ENCODE data around the gene JAM3.

Gene JAM3

DNA sequence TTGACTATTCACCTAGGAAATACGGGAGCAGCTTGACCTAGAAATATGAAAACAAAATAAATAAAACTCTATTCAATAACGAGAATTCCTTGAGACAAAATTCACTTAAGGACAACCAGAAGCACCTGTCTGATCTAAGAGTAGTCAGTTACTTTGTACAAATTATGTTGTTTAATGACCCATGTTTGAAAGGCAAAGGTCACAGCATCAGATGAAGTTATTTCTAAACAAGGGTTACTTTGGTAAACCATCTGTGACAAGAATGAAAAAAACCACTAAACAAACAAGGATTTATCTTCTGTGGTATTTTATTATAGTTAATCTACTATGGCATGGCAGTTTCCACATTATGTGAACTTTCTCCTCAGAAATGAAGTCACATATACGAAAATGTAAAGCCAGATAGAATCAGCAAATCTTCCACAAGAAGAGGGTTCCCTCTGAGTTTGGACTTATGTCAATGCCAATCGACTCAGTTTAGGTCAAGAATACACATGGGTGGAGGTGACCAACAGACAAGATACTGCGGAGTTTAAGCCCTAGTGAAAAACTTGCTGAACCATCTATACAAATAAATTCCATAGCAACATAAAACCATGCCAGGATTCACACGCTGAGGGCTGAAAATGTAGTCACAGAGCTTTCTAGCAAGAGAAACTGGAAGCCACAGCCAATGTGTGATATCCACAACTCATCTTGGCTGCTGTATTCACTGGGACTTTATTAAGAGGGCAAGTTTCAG lies 101.5 kb downstream of the JAM3 start:
- ATAC-seq (ENCODE audit: low read depth) (no peak), DNase-seq (ENCODE audit: low spot score) (no peak)
- Histone ChIP-seq H3K4me3 (ENCODE audit: severe bottlenecking) (no peak overlapping the region), H3K27ac (ENCODE audit: poor library complexity, severe bottlenecking) (no peak overlapping the region), H3K36me3 (ENCODE audit: low read depth) (peaks cover 48% of the 10 kb centered on the region), H3K4me1 (ENCODE audit: insufficient read depth, poor library complexity, severe bottlenecking) (no peaks in the 10 kb centered on the region), H3K9me3 (ENCODE audit: severe bottlenecking) (no peaks in the 10 kb centered on the region), H3K27me3 (ENCODE audit: insufficient read depth, poor library complexity, severe bottlenecking) (no peaks in the 10 kb centered on the region)
- TF ChIP-seq, protein P1, sequence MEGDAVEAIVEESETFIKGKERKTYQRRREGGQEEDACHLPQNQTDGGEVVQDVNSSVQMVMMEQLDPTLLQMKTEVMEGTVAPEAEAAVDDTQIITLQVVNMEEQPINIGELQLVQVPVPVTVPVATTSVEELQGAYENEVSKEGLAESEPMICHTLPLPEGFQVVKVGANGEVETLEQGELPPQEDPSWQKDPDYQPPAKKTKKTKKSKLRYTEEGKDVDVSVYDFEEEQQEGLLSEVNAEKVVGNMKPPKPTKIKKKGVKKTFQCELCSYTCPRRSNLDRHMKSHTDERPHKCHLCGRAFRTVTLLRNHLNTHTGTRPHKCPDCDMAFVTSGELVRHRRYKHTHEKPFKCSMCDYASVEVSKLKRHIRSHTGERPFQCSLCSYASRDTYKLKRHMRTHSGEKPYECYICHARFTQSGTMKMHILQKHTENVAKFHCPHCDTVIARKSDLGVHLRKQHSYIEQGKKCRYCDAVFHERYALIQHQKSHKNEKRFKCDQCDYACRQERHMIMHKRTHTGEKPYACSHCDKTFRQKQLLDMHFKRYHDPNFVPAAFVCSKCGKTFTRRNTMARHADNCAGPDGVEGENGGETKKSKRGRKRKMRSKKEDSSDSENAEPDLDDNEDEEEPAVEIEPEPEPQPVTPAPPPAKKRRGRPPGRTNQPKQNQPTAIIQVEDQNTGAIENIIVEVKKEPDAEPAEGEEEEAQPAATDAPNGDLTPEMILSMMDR (IDR thresholded peaks at IDR 0.05; ENCODE audit: poor library complexity, severe bottlenecking), result no peak

DNA sequence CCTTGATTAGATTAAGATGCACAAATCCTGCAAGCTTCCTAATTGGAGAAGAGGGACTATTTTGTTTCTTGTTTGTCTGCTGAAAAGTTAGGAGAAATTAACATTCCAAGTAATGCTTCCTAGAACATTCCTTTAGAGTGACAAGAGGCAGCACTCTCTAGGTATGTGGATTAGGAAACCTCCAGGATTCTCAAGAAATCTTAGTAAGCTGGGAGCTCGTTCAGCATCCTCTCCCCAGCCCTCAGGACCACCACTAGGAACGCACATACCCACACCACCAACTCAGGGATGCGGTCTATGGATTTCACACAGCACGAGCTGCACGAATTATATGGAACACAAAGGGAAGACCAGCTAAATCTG lies 102.0 kb downstream of the JAM3 start:
- H3K9me3 ChIP-seq (ENCODE audit: severe bottlenecking), result no peaks in the 10 kb centered on the region
- H3K27me3 ChIP-seq (ENCODE audit: insufficient read depth, poor library complexity, severe bottlenecking), result no peaks in the 10 kb centered on the region
- ATAC-seq (ENCODE audit: low read depth), result no peak
- TF ChIP-seq, protein P1 (IDR thresholded peaks at IDR 0.05; ENCODE audit: poor library complexity, severe bottlenecking), result no peak
- H3K4me1 ChIP-seq (ENCODE audit: insufficient read depth, poor library complexity, severe bottlenecking), result no peaks in the 10 kb centered on the region
- no peak overlapping the region for H3K27ac ChIP-seq (ENCODE audit: poor library complexity, severe bottlenecking)
- H3K36me3 ChIP-seq (ENCODE audit: low read depth), result peaks cover 54% of the 10 kb centered on the region
- DNase-seq (ENCODE audit: low spot score), result no peak
- H3K4me3 ChIP-seq (ENCODE audit: severe bottlenecking), result no peak overlapping the region

DNA sequence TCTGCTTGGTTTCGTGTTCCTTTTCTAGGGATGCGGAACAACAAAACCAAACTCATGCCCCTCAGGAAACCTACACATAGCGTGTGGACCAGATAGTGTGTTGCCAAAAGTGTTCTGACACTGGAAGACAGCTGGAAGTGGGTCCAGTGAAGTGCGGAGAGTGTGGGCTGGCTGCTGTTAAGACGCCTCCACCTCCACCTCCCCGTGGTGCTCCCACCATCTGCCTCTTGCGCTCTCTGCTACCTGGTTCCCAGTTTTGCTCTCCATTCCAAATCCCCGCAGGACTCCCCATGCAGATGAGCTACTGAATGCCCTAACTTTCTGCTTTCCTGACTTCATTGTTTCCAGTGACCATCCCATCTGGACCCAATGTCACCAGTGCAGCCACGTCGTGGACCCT lies 103.1 kb downstream of the JAM3 start:
- no peaks in the 10 kb centered on the region for H3K9me3 ChIP-seq (ENCODE audit: severe bottlenecking)
- no peak overlapping the region for H3K4me3 ChIP-seq (ENCODE audit: severe bottlenecking)
- no peak overlapping the region for H3K27ac ChIP-seq (ENCODE audit: poor library complexity, severe bottlenecking)
- no peaks in the 10 kb centered on the region for H3K27me3 ChIP-seq (ENCODE audit: insufficient read depth, poor library complexity, severe bottlenecking)
- no peak for DNase-seq (ENCODE audit: low spot score)
- H3K36me3 ChIP-seq (ENCODE audit: low read depth), result peaks cover 64% of the 10 kb centered on the region
- H3K4me1 ChIP-seq (ENCODE audit: insufficient read depth, poor library complexity, severe bottlenecking), result no peaks in the 10 kb centered on the region
- TF ChIP-seq, protein P1 (IDR thresholded peaks at IDR 0.05; ENCODE audit: poor library complexity, severe bottlenecking), result no peak
- ATAC-seq (ENCODE audit: low read depth), result no peak

DNA sequence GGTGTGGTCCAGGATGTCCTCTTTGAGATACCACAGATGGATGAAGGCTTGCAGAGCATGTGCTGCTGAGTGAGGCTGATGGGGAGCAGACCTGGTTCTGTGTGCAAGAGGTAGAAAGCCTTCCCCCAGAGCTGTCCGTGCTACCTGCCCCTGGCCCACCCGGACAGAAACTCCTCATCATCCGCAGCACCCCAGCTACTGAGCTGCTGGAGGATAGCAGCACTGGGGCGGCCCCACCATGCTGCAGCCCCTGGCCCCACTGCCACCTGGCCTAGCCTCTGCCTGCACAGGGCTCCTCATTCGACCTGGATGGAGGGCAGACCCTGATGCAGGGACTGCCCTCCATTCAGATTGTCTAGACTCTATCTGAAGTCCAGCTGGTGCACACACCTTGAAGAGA lies 104.4 kb downstream of the JAM3 start:
- DNase-seq (ENCODE audit: low spot score) (no peak), ATAC-seq (ENCODE audit: low read depth) (no peak)
- Histone ChIP-seq H3K27me3 (ENCODE audit: insufficient read depth, poor library complexity, severe bottlenecking) (no peaks in the 10 kb centered on the region), H3K36me3 (ENCODE audit: low read depth) (peaks cover 73% of the 10 kb centered on the region), H3K4me1 (ENCODE audit: insufficient read depth, poor library complexity, severe bottlenecking) (no peaks in the 10 kb centered on the region), H3K4me3 (ENCODE audit: severe bottlenecking) (no peak overlapping the region), H3K27ac (ENCODE audit: poor library complexity, severe bottlenecking) (no peak overlapping the region), H3K9me3 (ENCODE audit: severe bottlenecking) (no peaks in the 10 kb centered on the region)
- TF ChIP-seq, protein P1 (IDR thresholded peaks at IDR 0.05; ENCODE audit: poor library complexity, severe bottlenecking), result no peak

DNA sequence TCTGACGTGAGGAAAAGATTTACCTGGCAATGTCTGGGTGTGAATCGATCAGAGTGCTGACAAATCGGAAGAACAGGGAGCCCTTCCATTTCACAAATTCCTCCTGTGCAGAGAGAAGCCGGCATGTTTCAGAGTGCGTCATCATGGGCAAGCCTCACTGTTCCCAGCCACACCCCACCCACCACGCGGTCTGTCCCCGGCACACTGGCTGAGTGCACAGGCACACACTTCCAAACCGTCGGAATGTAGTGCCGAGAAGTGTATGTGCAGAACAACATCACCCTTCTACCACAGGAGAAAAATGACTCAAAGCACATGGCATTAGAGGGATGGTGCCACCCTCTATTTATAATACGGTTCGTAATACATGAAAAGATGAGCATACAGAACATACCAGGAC lies 107.4 kb downstream of the JAM3 start:
- Histone ChIP-seq H3K4me3 (ENCODE audit: severe bottlenecking) (no peak overlapping the region), H3K36me3 (ENCODE audit: low read depth) (peaks cover 76% of the 10 kb centered on the region), H3K4me1 (ENCODE audit: insufficient read depth, poor library complexity, severe bottlenecking) (no peaks in the 10 kb centered on the region), H3K27me3 (ENCODE audit: insufficient read depth, poor library complexity, severe bottlenecking) (no peaks in the 10 kb centered on the region), H3K27ac (ENCODE audit: poor library complexity, severe bottlenecking) (no peak overlapping the region), H3K9me3 (ENCODE audit: severe bottlenecking) (no peaks in the 10 kb centered on the region)
- TF ChIP-seq, protein P1 (IDR thresholded peaks at IDR 0.05; ENCODE audit: poor library complexity, severe bottlenecking), result no peak
- ATAC-seq (ENCODE audit: low read depth), result no peak
- no peak for DNase-seq (ENCODE audit: low spot score)
